ENCODE measurements around the gene GALNT2. TPM values are rescaled to one million over a fixed set of nuclear protein-coding genes. Genes with fewer than 3 reads are reported as not detected.

The GALNT2 gene
- total and polyA plus RNA-seq, 7 donors: 43.7 to 88.7 (median 75.7) TPM

GRCh38 chr1:230211436-230212145 lies 144.6 kb downstream of the GALNT2 start:
- H3K4me1 ChIP-seq: peaks cover 84% of the 10 kb centered on the region

GRCh38 chr1:230212405-230212936 lies 145.4 kb downstream of the GALNT2 start:
- H3K9me3 ChIP-seq: no peaks in the 10 kb centered on the region
- H3K27me3 ChIP-seq (ENCODE audit: insufficient read depth in 3 of 3, low read length in 2 of 3): no peaks in the 10 kb centered on the region
- H3K4me3 ChIP-seq: no peak overlapping the region
- DNase-seq: no peak
- WGBS, 3 donors: 44 to 58% (median 47%) methylated on average over 7 of the region's 7 CpGs
- TF ChIP-seq CTCF (IDR thresholded peaks at IDR 0.05): no peak
- intact Hi-C loops (cut with DNase I): loop anchor here (5.0 to 10.0 kb wide), 3 partner anchors 108 to 328 kb away; no protein-coding TSS in a partner anchor
- H3K27ac ChIP-seq: peak overlapping the region; percentile 46
- peak in 3 of 4 donors; percentile 31 to 44 (median 31) for ATAC-seq
- no peaks in the 10 kb centered on the region for H3K36me3 ChIP-seq (ENCODE audit: insufficient read depth in 1 of 2, low read depth in 1 of 2)
- H3K4me1 ChIP-seq: peaks cover 75% of the 10 kb centered on the region

More at GRCh38 chr1:230211436-230212145, 144.6 kb downstream of the GALNT2 start:
- DNase-seq (no peak), ATAC-seq (no peak)
- H3K27ac ChIP-seq: peak overlapping the region; percentile 46
- H3K36me3 ChIP-seq (ENCODE audit: insufficient read depth in 1 of 2, low read depth in 1 of 2): no peaks in the 10 kb centered on the region
- TF ChIP-seq CTCF (IDR thresholded peaks at IDR 0.05): no peak
- no peaks in the 10 kb centered on the region for H3K9me3 ChIP-seq
- no peaks in the 10 kb centered on the region for H3K27me3 ChIP-seq (ENCODE audit: insufficient read depth in 3 of 3, low read length in 2 of 3)
- intact Hi-C loops (cut with DNase I): loop anchor here (5.0 to 10.0 kb wide), 3 partner anchors 107 to 327 kb away; no protein-coding TSS in a partner anchor
- no peak overlapping the region for H3K4me3 ChIP-seq
- 69 to 92% (median 75%) methylated on average over 8 of the region's 8 CpGs for WGBS, 3 donors

- peak overlapping the region; percentile 13 for H3K4me3 ChIP-seq
Observed at GRCh38 chr1:230215031-230215430, 148.0 kb downstream of the GALNT2 start.

GRCh38 chr1:230215529-230215928 lies 148.5 kb downstream of the GALNT2 start:
- WGBS, 3 donors: 3 to 8% (median 7%) methylated on average over 1 of the region's 1 CpG
- H3K4me1 ChIP-seq: peaks cover 64% of the 10 kb centered on the region
- DNase-seq (no peak), ATAC-seq (peak in 1 of 4 donors; percentile 19)
- peak overlapping the region; percentile 71 for H3K27ac ChIP-seq
- H3K36me3 ChIP-seq (ENCODE audit: insufficient read depth in 1 of 2, low read depth in 1 of 2): no peaks in the 10 kb centered on the region
- no peaks in the 10 kb centered on the region for H3K9me3 ChIP-seq
- no peak for TF ChIP-seq CTCF (IDR thresholded peaks at IDR 0.05)
- H3K27me3 ChIP-seq (ENCODE audit: insufficient read depth in 3 of 3, low read length in 2 of 3): no peaks in the 10 kb centered on the region
- peak overlapping the region; percentile 13 for H3K4me3 ChIP-seq
- intact Hi-C loops (cut with DNase I): loop anchor here in 1 of 2 donors (5.0 to 10.0 kb wide), 4 partner anchors 111 to 553 kb away; partner anchors contain the start of gene GALNT2

More at GRCh38 chr1:230215031-230215430, 148.0 kb downstream of the GALNT2 start:
- peaks cover 64% of the 10 kb centered on the region for H3K4me1 ChIP-seq
- intact Hi-C loops (cut with DNase I): loop anchor here in 1 of 2 donors (5.0 to 10.0 kb wide), 4 partner anchors 110 to 553 kb away; partner anchors contain the start of gene GALNT2
- H3K36me3 ChIP-seq (ENCODE audit: insufficient read depth in 1 of 2, low read depth in 1 of 2): no peaks in the 10 kb centered on the region
- 5 to 14% (median 7%) methylated on average over 7 of the region's 7 CpGs for WGBS, 3 donors
- H3K9me3 ChIP-seq: no peaks in the 10 kb centered on the region
- ATAC-seq (peak; percentile 73 to 87 (median 78)), DNase-seq (peak; percentile 59 to 79)
- TF ChIP-seq CTCF (IDR thresholded peaks at IDR 0.05): peak; percentile 69
- no peaks in the 10 kb centered on the region for H3K27me3 ChIP-seq (ENCODE audit: insufficient read depth in 3 of 3, low read length in 2 of 3)
- peak overlapping the region; percentile 71 for H3K27ac ChIP-seq

All from psoas muscle (tissue), 8 donors.